ENCODE measurements around the gene CDKN2C. TPM values are rescaled to one million over a fixed set of nuclear protein-coding genes. Genes with fewer than 3 reads are reported as not detected.
"Not testable (repeated sequence)": the region's sequence is repeated elsewhere in the genome, so short reads cannot be mapped to it uniquely, and the experiment has no call there.

The CDKN2C gene
- total and polyA plus RNA-seq, 8 donors: 3.5 to 14.1 (median 10.0) TPM

- Histone ChIP-seq H3K4me3 (no peak overlapping the region), H3K36me3 (no peaks in the 10 kb centered on the region), H3K4me1 (no peaks in the 10 kb centered on the region), H3K27me3 (no peaks in the 10 kb centered on the region), H3K9me3 (no peaks in the 10 kb centered on the region), H3K27ac (no peak overlapping the region)
- TF ChIP-seq POLR2A (IDR thresholded peaks at IDR 0.05): no peak
- TF ChIP-seq CTCF (IDR thresholded peaks at IDR 0.05): no peak
- TF ChIP-seq EP300 (IDR thresholded peaks at IDR 0.05): no peak
- TF ChIP-seq POLR2AphosphoS5 (IDR thresholded peaks at IDR 0.05): no peak
- no peak for DNase-seq
- WGBS, 5 donors: 90 to 97% (median 95%) methylated on average over 3 of the region's 3 CpGs
- intact Hi-C loops (cut with DNase I; ENCODE audit: low total_unique reads): no loop called here
Observed at GRCh38 chr1:50993645-50994044, 23.6 kb downstream of the CDKN2C start.

- H3K4me1 ChIP-seq: no peaks in the 10 kb centered on the region
- DNase-seq: no peak
- intact Hi-C loops (cut with DNase I; ENCODE audit: low total_unique reads): no loop called here
Observed at GRCh38 chr1:50994997-50995396, 25.0 kb downstream of the CDKN2C start.

GRCh38 chr1:50995651-50996050 is 25.6 kb downstream of the CDKN2C start:
- no peak overlapping the region for H3K27ac ChIP-seq
- no peak for TF ChIP-seq POLR2A (IDR thresholded peaks at IDR 0.05)
- no peak for TF ChIP-seq CTCF (IDR thresholded peaks at IDR 0.05)
- no peak for TF ChIP-seq EP300 (IDR thresholded peaks at IDR 0.05)
- no peak for TF ChIP-seq POLR2AphosphoS5 (IDR thresholded peaks at IDR 0.05)
- no peaks in the 10 kb centered on the region for H3K9me3 ChIP-seq
- no peaks in the 10 kb centered on the region for H3K27me3 ChIP-seq
- no peak overlapping the region for H3K4me3 ChIP-seq
- no peaks in the 10 kb centered on the region for H3K36me3 ChIP-seq
- no peaks in the 10 kb centered on the region for H3K4me1 ChIP-seq
- DNase-seq: no peak
- WGBS, 5 donors: 27 to 46% (median 36%) methylated on average over 1 of the region's 1 CpG
- intact Hi-C loops (cut with DNase I; ENCODE audit: low total_unique reads): no loop called here

More at GRCh38 chr1:50994997-50995396, 25.0 kb downstream of the CDKN2C start:
- Histone ChIP-seq H3K27me3 (no peaks in the 10 kb centered on the region), H3K36me3 (no peaks in the 10 kb centered on the region), H3K27ac (no peak overlapping the region), H3K4me3 (no peak overlapping the region), H3K9me3 (no peaks in the 10 kb centered on the region)
- WGBS, 5 donors: 75 to 81% (median 78%) methylated on average over 4 of the region's 4 CpGs
- no peak for TF ChIP-seq CTCF (IDR thresholded peaks at IDR 0.05)
- TF ChIP-seq POLR2A (IDR thresholded peaks at IDR 0.05): no peak
- no peak for TF ChIP-seq EP300 (IDR thresholded peaks at IDR 0.05)
- no peak for TF ChIP-seq POLR2AphosphoS5 (IDR thresholded peaks at IDR 0.05)

GRCh38 chr1:50996083-50996482 is 26.0 kb downstream of the CDKN2C start:
- no peak overlapping the region for H3K27ac ChIP-seq

GRCh38 chr1:50999375-50999774 is 29.3 kb downstream of the CDKN2C start:
- H3K27ac ChIP-seq; H3K4me3 ChIP-seq; H3K27me3 ChIP-seq; intact Hi-C loops (cut with DNase I; ENCODE audit: low total_unique reads); DNase-seq; H3K9me3 ChIP-seq; H3K4me1 ChIP-seq; H3K36me3 ChIP-seq: not testable (repeated sequence)
- WGBS, 5 donors: 65 to 84% (median 78%) methylated on average over 1 of the region's 1 CpG

More at GRCh38 chr1:50996083-50996482, 26.0 kb downstream of the CDKN2C start:
- no peak overlapping the region for H3K4me3 ChIP-seq
- no peaks in the 10 kb centered on the region for H3K27me3 ChIP-seq
- intact Hi-C loops (cut with DNase I; ENCODE audit: low total_unique reads): no loop called here
- WGBS, 5 donors: 67 to 81% (median 76%) methylated on average over 3 of the region's 3 CpGs
- no peaks in the 10 kb centered on the region for H3K4me1 ChIP-seq
- DNase-seq: no peak
- H3K36me3 ChIP-seq: no peaks in the 10 kb centered on the region
- no peaks in the 10 kb centered on the region for H3K9me3 ChIP-seq
- TF ChIP-seq EP300 (IDR thresholded peaks at IDR 0.05) (no peak), POLR2A (IDR thresholded peaks at IDR 0.05) (no peak), POLR2AphosphoS5 (IDR thresholded peaks at IDR 0.05) (no peak), CTCF (IDR thresholded peaks at IDR 0.05) (no peak)

All from stomach (tissue), 9 donors.